ENCODE data around the gene OSBPL3. TPM values are rescaled to one million over a fixed set of nuclear protein-coding genes. Genes with fewer than 3 reads are reported as not detected.
"Not testable (repeated sequence)": the region's sequence is repeated elsewhere in the genome, so short reads cannot be mapped to it uniquely, and the experiment has no call there.

The OSBPL3 gene
- total RNA-seq, 1 donor from 2014 or later = 9.7 TPM

GRCh38 chr7:24917510-24918239, 62.3 kb downstream of the OSBPL3 start:
- DNase-seq = no peak

- DNase-seq = no peak
Measured at GRCh38 chr7:24916463-24917040, 63.4 kb downstream of the OSBPL3 start.

- DNase-seq = no peak
Measured at GRCh38 chr7:24914465-24914859, 65.5 kb downstream of the OSBPL3 start.

GRCh38 chr7:24913801-24914464, 66.0 kb downstream of the OSBPL3 start:
- DNase-seq = no peak

- DNase-seq = no peak
Measured at GRCh38 chr7:24912874-24913514, 67.0 kb downstream of the OSBPL3 start.

- no peak for DNase-seq
Measured at GRCh38 chr7:24912424-24912823, 67.6 kb downstream of the OSBPL3 start.

- DNase-seq = no peak
Measured at GRCh38 chr7:24911213-24911603, 68.8 kb downstream of the OSBPL3 start.

- DNase-seq = no peak
Measured at GRCh38 chr7:24910551-24911212, 69.3 kb downstream of the OSBPL3 start.

- no peak for DNase-seq
Measured at GRCh38 chr7:24908727-24909126, 71.3 kb downstream of the OSBPL3 start.

- no peak for DNase-seq
Measured at GRCh38 chr7:24908166-24908565, 71.8 kb downstream of the OSBPL3 start.

- DNase-seq = no peak
Measured at GRCh38 chr7:24907311-24907886, 72.6 kb downstream of the OSBPL3 start.

- DNase-seq = no peak
Measured at GRCh38 chr7:24905996-24906770, 73.8 kb downstream of the OSBPL3 start.

GRCh38 chr7:24903992-24904391, 76.0 kb downstream of the OSBPL3 start:
- DNase-seq = not testable (repeated sequence)

GRCh38 chr7:24903559-24903958, 76.4 kb downstream of the OSBPL3 start:
- no peak for DNase-seq

- no peak for DNase-seq
Measured at GRCh38 chr7:24902931-24903330, 77.0 kb downstream of the OSBPL3 start.

GRCh38 chr7:24902276-24902675, 77.7 kb downstream of the OSBPL3 start:
- no peak for DNase-seq

- no peak for DNase-seq
Measured at GRCh38 chr7:24899905-24900304, 80.1 kb downstream of the OSBPL3 start.

- no peak for DNase-seq
Measured at GRCh38 chr7:24899161-24899560, 80.8 kb downstream of the OSBPL3 start.

GRCh38 chr7:24898691-24899090, 81.3 kb downstream of the OSBPL3 start:
- DNase-seq = no peak

GRCh38 chr7:24896031-24896501, 83.9 kb downstream of the OSBPL3 start:
- DNase-seq = no peak

Measured in skin of body (tissue), 2 donors.